GM19395 (cell line): Measurements from ENCODE around the gene NAT10.
"Not testable (repeated sequence)": the region's sequence is repeated elsewhere in the genome, so short reads cannot be mapped to it uniquely, and the experiment has no call there.

Experiments used
- ATAC-seq: cut with Tn5 transposase; IDR thresholded peaks from one replicate; pipeline ENCODE4 v1.9.1; 2021; ENCODE audit warnings: mild to moderate bottlenecking, moderate library complexity; ENCODE audit not compliant: unreplicated experiment

The NAT10 gene

DNA sequence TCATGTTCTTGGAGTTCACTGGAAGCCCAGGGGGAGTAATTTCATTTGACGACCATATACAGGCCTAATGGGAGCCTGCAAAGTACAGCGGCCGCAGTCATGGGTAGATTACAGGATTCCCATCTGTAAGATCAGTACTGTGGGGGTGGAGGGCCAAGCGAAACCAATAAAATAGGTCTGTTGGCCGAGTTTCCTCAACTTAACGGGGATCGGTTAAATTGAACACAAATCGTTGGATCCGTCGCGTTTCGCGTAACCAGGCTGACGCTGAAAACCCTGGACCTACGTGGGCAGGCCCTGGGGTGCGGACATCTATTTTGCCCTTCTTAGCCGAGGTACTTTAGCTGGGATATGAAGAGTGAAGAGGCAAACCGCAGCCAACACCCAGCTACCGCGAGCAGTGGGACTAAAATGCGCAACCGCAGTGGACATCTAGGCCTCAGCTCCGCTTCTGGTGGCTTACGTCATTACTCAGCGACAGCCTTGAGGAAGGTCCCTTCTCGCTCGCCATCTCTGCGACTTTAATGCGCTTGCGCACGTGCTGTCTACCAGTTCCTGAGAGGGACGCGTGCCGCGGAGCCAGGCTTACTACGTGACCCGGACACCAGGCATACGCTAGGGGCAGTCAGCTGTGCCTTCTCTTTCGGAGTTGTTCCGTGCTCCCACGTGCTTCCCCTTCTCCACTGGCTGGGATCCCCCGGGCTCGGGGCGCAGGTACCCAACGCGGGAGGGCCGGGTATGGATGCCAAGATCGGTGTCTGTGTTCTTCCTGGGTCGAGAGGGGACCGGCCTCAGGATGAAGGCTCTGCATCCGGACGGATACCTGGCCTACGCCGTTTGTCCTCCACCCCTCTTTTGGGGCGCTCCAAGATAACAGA is at the start of gene NAT10:
Gene NAT10, plus strand, starts transcription at position 551 of the 878 bp plus-strand sequence. CDS start 2,597 bp downstream, outside the sequence.
- ATAC-seq, result peak; percentile 90

DNA sequence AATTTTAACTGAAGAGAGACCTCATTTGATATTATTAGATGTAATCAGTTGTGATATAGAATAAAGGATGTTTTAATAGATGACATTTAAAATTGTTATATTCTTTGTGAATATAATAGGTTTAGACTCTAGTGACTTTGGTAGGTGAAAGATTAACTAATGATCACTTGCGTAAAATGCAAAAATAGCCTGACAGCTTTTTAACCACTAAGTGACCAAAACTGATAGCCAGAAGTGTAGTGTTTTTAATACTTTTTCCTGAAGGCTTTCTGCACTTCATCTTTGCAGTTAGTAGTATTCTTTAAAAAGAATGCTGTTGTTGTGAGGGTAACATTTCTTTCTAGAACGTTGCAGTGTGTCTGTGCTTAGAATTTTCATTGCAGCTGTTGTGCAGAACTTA is 48.8 kb upstream of the NAT10 start:
- ATAC-seq, result no peak

- no peak for ATAC-seq
These were observed 42.2 kb upstream of the NAT10 start for GRCh38 chr11:34063061-34063795.

GRCh38 chr11:34064291-34064690 is 41.1 kb upstream of the NAT10 start:
- no peak for ATAC-seq

- no peak for ATAC-seq
These were observed 39.8 kb upstream of the NAT10 start for GRCh38 chr11:34065505-34066203.

DNA sequence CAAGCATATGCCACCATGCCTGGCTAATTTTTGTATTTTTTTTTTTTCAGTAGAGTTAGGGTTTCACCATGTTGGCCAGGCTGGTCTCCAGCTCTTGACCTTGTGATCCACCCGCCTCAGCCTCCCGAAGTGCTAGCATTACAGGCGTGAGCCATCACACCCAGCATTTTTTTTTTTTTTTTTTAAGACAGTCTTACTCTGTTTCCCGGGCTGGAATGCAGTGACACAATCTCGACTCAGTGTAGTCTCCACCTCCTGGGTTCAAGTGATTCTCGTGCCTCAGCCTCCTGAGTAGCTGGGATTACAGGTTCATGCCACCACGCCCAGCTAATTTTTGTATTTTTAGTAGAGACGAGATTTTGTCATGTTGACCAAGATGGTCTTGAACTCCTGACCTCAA is 38.7 kb upstream of the NAT10 start:
- ATAC-seq, result not testable (repeated sequence)

GRCh38 chr11:34067383-34068065 is 37.9 kb upstream of the NAT10 start:
- ATAC-seq, result no peak

GRCh38 chr11:34068111-34068510 is 37.3 kb upstream of the NAT10 start:
- no peak for ATAC-seq

DNA sequence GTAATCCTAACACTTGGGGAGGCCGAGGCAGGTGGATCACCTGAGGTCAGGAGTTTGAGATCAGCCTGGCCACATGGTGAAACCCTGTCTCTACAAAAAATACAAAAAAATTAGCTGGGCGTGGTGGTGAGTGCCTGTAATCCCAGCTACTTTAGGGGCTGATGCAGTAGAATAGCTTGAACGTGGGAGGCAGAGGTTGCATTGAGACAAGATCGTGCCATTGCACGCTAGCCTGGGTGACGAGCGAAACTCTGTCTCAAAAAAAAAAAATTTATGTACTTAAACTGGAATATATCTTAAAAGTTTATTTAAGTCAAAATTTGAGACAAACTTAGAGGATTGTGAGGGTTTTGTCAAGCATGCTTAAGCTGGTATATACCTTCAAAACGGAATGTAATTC is 34.1 kb upstream of the NAT10 start:
- not testable (repeated sequence) for ATAC-seq

- ATAC-seq, result no peak
These were observed 33.4 kb upstream of the NAT10 start for GRCh38 chr11:34072041-34072440.

GRCh38 chr11:34072832-34073231 is 32.6 kb upstream of the NAT10 start:
- ATAC-seq, result no peak

DNA sequence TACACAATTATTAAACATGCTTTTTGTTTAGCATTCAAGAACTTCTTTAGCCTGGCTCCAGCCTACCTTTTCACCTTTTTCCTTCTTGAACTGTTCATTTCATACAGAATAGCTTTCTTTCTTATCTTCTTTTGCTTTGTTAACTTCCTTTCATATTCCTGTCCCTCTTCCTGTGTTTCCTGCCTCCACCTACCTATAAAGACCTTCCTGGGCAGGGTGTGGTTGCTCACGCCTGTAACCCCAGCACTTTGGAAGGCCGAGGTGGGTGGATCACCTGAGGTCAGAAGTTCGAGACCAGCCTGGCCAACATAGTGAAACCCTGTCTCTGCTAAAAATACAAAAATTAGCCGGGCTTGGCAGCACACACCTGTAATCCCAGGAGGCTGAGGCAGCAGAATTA is 31.0 kb upstream of the NAT10 start:
- ATAC-seq, result no peak

DNA sequence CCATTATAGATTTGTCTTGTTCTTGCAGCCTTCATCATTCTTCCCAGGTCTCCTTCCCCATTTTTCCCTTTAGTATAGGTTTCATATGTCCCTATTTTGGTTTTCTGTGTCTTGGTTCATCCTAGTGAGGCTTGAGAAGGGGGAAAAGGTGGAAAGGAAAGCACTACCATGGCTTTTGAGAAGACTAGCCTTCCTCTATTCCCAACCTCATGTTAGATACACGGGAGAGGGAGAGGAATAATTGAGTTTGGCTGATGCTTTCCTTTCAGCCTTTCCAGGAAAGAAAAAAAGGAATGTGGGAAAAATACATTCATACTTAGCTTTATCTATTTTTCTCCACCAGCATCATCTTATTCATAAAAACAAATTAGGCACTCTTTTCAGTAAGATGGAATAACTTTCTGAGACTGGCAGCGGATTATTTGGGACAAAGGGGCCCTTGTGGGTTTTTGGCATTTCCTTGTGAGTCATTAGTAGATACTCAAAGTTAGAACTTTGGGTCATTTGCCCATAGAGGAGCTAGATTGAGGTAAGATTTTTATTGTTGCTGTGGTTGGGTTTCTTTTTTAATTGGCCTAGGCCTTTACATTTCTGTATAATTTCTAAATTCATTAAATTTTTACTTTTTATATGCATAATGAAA is 30.1 kb upstream of the NAT10 start:
- ATAC-seq, result no peak

- no peak for ATAC-seq
These were observed 24.8 kb upstream of the NAT10 start for GRCh38 chr11:34080609-34081008.

DNA sequence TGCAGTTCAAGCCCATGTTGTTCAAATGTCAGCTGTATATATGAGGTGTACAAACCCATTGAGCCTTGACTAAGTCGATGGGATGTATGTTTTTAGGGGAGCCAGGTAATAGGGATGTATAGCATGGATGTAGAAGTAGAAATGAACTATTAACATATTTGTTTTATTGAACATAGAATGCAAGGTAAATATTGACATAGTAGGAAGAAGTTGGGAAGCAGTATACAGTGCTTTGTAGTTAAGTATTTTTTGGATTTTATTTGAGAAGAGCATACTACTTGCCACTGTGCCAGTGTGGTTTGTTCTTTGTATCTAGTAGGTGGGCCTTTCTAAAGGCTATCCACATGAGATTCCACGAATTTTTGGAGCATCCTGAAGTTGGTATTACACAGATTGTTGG is 20.8 kb upstream of the NAT10 start:
- no peak for ATAC-seq

DNA sequence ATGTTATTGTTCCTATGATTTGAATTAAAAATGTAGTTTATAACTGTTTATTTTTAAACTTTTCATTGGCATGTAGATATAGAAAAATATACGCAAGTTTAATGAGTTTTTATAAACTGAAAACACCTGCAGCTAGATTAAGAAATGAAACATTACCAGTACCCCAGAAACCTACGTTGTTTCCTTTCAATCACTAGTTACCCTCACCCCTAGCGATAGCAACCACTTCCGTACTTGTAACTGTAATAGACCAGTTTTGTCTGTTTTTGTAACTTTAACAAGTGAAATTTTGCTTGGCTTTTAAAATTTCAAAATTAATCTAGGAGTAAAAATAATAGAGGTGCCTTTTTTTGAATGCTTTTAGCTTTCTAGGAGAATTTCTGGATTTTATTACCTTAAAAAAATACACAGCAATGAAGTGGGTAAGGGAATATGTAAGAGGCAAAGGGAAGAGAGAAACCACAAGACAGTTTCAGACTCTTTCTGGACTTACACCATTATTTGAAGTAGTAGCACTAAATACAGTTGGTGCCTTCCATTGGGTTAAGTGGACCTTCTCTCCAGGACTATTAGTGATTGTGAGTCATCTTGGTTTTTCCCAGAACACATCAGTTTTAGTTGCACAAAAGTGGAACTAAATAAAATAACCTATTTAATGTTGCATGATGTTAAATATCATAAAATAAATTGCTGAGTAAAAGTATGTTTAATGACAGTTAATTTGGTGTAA is 18.7 kb upstream of the NAT10 start:
- peak; percentile 81 for ATAC-seq

DNA sequence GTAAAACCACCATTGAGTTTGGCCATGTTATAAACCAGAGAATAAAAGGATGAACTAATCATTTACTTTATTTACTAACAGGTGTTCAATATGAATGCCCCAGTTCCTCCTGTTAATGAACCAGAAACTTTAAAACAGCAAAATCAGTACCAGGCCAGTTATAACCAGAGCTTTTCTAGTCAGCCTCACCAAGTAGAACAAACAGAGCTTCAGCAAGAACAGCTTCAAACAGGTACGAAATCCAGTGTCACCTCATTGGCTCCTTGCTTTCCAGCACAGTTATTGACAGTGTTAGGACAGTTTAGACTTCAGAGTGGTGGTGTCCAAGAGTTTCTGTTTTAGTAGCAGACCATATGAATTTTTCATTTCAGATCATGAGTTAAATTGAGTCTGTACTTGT is 13.6 kb upstream of the NAT10 start:
- no peak for ATAC-seq

DNA sequence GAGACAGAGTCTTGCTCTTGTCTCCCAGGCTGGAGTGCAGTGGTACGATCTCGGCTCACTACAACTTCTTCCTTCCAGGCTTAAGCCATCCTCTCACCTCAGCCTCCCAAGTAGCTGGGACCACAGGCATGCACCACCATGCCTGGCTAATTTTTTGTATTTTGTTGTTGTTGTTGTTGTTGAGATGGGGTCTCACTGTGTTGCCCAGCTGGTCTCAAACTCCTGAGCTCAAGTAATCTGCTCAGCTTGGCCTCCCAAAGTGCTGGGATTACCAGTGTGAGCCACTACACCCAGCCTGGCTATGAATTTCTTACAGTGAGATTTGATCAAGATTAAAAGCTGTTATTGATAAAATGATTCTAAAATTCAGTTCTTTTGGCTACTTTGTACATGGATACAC is 10.5 kb upstream of the NAT10 start:
- ATAC-seq, result not testable (repeated sequence)

DNA sequence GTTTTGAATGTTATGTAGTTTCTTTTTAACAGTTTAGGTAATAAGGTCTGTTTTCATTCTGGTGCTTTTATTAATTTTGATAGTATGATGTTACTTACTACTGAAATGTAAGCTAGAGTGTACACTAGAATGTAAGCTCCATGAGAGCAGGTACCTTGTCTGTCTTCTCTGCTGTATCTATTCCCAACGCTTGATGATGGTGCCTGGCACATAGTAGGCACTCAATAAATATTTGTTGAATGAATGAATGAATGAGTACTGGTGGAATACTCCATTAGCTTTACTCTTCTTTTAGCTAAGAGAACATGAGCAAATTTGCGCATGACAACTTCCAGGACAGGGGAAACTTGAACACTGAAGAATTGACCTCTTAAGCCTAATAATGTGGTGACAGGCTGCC is 6.6 kb upstream of the NAT10 start:
- ATAC-seq, result no peak

GRCh38 chr11:34104680-34105078 is 750 bp upstream of the NAT10 start:
- no peak for ATAC-seq
